GM20431 (cell line): ENCODE results near the gene PTMA.
"Not testable (repeated sequence)": the region's sequence is repeated elsewhere in the genome, so short reads cannot be mapped to it uniquely, and the experiment has no call there.

Source experiments
- in situ Hi-C: fragments of 300-500 bp; cut with MseI, MboI; formaldehyde crosslinking; loops from one replicate; pipeline ENCODE4 v1.15.0; 2020; ENCODE audit warnings: low sequenced_read_pairs; ENCODE audit not compliant: unreplicated experiment

Gene PTMA

DNA sequence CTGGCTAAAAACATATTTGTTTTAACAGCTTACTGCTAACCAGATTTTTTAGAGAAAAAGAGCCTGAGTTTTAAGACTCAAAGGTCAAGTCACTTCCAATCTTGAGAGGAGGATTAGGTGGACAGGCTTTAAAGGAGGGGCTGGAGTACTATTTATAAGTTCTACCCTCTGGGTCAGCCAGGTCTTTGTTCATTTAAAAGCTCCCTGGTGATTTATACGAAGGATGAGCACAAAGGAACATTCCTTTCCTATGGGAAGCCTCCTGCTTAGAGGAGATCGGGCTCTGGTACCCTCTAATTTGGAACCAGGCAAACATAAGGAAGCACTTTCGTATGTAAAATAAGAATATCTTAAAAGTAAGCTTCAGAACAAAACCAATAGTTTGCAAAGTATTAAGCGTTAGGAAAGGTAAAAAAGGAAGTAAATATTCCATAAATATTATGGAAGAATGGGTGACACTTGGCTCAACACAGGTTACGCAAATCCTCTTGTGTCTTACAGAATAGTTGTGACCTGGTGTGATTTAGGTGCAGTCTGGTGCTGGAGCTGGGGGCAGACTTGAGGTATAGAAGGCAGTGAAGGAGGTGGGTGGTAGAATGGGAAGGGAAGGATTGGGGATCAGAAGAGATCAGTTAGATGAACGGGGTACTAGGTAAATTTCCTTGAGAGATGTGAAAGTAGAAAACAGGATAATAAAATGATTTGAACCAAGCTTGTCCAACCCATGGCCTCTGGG is 37.1 kb downstream of the PTMA start:
- in situ Hi-C loops = no loop called here

DNA sequence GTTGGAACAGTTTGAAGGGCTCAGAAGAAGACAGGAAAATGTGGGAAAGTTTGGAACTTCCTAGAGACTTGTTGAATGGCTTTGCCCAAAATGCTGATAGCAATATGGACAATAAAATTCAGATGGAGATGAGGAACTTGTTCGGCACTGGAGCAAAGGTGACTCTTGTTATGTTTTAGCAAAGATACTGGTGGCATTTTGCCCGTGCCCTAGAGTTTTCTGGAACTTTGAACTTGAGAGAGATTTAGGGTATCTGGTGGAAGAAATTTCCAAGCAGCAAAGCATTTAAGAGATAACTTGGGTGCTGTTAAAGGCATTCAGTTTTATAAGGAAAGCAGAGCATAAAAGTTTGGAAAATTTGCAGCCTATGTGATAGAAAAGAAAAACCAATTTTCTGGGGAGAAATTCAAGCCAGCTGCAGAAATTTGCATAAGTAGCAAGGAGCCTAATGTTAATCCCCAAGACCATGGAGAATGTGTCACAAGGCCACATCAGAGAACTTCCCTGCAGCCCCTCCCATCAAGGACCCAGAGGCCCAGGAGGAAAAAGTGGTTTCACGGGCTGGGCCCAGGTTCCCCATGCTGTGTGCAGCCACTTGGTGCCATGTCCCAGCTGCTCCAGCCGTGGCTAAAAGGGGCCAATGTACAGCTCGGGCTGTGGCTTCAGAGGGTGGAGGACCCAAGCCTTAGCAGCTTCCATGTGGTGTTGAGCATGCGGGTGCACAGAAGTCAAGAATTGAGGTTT is 40.0 kb downstream of the PTMA start:
- in situ Hi-C loops = not testable (repeated sequence)

DNA sequence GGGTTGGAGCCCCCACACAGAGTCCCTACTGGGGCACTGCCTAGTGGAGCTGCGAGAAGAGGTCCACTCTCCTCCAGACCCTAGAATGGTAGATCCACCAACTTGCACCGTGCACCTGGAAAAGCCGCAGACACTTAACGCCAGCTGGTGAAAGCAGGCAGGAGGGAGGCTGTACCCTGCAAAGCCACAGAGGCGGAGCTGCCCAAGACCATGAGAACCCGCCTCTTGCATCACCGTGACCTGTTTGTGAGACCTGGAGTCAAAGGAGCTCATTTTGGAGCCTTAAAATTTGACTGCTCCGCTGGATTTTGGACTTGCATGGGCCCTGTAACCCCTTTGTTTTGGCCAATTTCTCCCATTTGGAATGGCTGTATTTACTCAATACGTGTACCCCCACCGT is 40.7 kb downstream of the PTMA start:
- in situ Hi-C loops = not testable (repeated sequence)

DNA sequence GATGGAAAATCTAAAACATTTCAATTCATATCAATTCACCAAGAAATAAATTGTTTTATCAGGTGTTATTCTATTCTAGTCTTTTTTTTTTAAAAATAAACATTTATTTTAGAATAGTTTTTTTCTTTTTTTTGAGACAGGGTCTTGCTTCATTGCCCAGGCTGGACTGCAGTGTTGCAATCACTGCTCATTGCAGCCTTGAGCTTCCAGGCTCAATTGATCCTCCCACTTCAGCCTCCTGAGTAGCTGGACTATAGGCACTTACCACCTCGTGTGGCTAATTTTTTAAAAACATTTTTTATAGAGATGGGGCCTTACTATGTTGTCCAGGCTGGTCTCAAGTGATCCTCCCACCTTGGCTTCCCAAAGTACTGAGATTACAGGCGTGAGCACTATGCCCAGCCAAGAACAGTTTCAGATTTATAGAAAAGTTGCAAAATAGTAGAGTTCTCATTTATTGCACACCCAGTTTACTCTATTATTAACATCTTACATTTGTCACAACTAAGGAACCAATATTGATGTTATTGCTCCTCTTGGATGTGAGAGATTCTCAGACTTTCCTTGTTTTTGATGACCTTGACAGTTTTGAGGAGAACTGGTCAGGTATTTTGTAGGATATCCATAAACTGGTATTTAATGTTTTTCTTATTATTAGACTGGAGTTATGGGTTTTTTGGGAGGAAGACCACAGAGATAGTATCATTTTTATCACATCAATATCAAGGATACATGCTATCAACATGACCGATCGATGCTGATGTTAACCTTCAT is 42.9 kb downstream of the PTMA start:
- in situ Hi-C loops = no loop called here

DNA sequence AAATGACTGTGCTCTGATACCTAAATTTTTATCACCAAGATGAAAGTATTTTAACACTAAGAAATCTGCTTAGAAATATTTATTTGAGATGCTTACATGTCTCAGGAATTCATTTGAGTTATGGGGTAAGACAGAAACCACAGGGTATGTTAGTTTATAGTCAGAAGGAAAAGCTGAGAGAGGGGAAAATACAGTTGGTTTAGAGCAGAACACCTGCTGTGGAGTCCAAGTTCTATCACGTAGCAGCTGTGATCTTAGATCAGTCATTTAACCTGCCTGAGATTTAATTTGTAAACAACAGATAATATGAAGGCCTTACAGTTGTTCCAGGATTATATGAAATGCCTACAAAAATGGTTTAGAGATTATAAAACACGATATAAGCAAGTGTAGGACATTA is 43.7 kb downstream of the PTMA start:
- in situ Hi-C loops = no loop called here

DNA sequence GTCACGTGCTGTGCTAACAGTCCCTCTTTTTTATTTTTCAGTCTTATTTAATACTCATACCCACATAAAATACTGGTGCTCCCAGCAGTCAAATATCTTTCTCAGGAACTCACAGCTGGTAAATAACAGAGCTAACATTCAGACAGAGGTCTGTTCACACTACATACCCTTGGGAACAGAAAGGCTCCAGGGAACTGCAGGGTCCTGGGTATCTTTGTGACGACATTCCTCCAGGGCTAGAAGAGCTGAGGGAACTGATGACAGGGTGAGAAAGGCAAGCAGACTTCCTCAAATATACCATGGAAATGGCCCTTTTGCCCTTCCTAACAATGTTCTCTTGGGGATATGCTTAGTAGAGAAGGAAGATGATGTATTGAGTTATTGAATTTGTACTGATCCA is 53.4 kb downstream of the PTMA start:
- in situ Hi-C loops = no loop called here
